Measurements from ENCODE around the gene FOXE1.

FOXE1 gene

DNA sequence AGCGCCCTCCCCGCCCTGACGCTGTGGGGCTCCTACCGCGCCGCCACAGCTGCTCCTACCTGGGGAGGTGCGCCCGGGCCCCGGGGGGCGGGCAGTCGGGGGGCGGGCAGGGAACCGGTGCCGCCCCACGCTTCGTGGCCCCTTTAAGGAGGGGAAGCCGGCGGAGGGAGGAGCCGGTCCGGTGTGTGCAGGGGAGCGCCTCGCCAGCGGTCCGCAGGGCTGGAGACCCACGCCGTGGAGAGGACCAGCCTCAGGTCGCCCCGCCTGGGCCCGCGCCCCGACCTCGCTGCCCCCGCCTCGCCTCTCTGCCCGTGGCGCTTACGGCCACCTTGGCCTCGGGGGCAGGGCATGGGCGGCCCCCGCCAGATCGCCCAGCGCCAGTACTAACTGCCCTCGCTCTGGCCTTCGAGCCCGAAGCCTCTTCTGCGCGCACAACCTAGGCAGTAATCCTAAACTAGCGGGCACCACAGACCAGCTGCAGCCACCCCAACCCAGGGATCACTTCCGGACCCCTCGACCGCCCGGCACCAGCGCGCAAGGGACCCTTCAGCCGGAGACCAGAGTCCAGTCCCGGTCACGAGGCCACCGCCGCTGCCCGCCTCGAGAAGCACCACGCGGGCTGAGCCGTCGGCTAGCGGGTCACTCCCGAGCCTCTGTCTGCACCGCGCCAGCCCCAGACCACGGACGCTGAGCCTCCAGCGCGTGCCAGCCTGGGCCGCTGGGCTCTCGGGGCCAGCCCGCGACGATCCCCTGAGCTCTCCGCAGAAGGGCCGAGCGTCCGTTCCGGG lies at the start of gene FOXE1:
FOXE1 (plus strand) TSS at position 171 of the 788 bp plus-strand sequence. CDS start 689 bp downstream, outside the sequence.
- DNase-seq = no peak

DNA sequence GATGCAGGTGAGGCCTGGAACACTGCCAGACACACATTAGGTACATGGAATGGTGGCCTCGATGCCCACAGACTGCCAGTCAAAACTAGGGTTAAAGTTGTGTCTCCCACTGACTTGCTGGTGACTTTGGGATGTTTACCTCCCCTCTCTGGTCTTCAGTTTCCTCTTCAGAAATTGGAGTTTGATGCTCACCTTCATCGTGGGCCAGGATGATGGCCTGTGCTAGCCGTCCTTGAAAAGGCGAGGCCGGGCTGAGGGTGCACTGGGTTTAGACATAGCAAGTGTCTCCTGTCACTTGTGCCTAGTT lies 49.0 kb upstream of the FOXE1 start:
- no peak for DNase-seq

DNA sequence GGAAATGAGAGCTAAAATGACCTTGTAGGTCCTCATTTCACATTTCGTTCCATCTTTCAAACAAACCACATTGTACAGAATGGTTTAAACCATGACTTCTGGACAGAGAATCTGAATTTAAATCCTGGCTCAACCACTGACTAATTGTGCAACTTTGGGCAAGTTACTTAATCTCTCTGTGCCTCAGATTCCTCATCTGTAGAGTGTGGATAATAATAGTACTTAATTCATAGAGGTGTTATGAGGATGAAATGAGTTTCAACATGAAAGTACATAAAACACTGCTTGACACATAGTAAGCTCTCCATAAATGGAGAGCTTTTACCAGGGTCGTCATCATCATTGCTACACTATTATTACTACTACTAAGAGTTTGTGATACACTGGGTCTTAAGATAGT lies 46.3 kb upstream of the FOXE1 start:
- DNase-seq = no peak

DNA sequence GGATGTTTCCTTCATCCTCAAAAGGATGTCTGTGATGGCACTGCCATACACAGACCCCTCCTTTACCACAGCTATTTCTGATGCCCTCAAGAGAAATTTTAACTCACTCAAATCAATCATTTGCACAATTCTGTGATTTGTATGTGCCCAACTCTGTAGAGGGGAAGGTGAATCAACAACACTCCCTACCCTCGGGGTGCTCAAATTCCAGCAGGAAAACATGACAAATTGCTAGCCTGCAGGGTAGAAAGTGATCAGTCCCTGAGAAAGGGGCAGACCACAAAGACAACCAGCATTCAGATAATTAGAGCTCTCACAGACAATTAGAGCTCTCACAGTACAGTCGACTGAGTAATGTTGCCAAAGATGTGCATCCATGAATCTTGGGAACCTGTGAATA lies 45.3 kb upstream of the FOXE1 start:
- no peak for DNase-seq

DNA sequence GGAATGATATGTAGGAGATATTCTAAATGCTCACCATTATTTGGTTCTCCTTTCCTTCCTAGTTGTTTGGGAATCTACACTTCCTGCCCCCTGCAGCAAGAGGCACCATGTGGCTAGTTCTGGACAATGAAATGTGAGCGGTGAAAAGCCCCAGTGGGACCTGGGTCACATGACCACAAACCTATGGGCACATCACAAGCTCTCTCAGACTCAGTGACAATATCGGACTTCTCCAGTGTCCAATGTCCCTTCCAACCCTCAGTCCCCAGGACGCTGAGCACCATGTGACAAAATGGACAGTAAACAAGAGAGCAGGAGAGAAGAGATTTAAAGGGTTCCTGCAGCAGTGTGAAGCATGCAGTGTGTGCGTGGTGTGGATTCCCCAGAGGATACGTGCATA lies 44.6 kb upstream of the FOXE1 start:
- DNase-seq = no peak

DNA sequence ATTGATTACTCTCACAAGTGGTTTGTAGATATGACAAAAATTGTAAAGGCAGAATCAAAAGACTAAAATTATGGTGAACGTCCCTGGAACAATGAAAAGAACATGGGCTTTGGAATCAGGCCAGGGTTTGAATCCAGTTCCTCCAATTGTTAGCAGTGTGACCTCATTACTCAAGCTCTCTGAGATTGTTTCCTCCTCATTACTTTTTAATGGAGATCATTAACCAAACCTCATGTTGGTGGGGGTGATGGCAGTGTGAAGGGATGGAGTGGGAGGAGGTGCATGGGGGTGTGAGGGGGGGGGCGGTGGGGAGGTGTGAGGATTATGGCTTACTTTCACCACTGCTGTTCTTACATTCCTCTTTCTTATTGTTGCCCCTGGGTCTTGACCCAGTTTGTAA lies 44.1 kb upstream of the FOXE1 start:
- no peak for DNase-seq

DNA sequence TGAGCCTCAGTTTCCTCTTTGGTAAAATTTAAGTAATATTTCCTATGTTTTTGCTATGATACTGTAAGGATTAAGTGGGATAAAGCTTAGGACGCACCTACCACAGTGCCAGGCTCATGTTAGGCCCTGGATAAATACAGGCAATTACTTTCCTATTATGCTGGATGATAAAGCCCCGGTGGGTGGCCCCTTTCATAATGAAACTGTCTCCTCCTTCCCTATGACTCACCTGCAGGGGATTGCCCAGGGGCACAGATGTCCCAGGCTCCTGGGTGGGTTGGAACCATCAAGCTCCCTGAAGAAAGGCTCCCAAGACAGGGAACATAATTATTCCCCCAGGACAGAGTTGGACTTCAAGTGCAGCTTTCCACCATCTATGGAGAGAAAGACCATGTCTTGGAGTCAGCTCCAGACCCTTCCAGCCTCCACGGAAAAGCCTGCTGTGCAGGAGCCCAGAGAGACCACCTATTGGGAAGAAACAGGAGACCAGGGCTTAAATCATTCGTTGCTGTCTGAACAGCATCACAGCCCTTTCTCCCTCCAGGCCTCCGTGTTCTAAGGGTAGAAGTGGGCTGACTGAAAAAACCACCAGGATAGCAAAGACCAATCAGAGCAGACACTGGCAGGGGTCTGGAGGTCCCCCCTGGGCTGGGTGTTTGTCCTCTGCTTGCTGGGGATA lies 43.2 kb upstream of the FOXE1 start:
- DNase-seq = no peak

DNA sequence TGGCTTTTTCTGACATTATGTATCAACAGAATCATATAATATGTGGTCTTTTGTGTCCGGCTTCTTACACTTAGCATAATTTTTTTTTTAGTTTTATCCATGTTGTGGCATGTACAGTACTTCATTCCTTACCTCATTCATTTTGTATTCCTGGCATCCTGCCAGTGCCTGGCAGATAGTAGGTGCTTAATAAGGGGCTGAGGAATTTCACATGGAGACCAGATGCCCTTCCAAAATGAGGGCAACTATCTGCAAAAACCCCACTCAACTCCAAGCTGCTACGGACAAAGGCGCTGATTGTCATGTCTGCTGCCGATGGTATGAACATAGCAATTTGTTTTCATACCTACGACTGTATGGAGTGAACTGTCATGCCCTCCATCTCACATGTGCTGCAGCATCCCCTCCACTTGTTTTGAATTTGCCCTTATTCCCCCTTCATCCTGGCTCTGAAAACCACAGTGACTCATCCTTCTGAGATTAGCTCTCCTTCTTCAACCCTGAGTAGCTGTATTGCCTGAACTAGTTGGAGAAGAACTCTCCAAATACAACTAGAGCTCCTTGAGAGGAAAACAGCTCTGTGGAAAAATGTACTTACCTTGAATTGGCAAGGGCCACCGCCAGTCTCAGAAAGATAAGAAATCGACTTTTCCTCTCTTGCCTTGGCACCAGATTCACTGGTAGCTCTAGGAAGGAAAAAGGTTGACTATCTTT lies 41.3 kb upstream of the FOXE1 start:
- DNase-seq = no peak

DNA sequence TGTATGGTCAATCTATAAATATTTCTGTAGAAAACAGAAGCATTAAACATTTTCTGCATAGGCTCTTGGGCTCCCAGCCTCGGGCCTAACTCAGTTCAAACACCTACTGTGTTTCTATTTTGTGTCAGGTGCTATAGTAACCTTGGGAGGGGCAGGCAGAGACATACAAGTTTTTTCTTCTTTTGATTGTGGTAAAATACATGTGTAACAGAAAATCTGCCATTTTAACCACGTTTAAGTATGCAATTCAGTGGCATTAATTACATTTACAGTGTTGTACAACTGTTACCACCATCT lies 40.8 kb upstream of the FOXE1 start:
- no peak for DNase-seq

DNA sequence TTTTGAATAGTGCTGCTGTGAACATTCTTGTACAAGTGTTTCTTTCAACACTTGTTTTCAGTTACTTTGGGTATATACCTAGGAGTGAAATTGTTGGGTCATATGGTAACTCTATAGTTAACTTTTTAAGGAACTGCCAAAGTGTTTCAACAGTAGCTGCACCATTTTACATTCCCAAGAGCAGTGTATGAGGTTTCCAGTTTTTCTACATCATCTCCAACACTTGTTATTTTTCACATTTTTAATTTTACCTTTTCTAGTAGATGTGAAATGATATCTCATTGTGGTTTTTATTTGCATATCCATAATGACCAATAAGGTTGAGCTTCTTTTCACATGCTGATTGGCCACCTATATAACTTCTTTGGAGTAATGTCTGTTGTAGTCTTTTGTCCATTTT lies 40.0 kb upstream of the FOXE1 start:
- DNase-seq = no peak

DNA sequence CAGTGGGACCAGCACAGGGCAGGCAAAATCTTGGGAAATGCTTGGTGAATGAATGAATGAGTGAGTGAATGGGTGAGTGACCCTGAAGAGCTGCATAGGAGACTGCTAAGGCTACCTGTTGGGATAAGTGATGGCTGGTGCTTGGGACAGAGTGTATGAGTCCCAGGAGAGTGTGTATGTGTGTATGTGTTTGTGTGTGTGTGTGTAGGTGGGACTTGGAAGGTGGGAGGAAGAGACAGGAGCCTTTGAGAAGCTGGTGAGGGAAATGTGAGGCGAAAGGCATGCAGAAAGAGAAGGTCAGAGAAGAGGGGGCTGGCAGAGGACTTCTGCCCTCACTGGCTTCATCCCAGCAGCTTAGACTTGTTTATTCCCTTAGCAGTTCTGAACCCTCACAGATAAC lies 33.3 kb upstream of the FOXE1 start:
- DNase-seq = no peak

DNA sequence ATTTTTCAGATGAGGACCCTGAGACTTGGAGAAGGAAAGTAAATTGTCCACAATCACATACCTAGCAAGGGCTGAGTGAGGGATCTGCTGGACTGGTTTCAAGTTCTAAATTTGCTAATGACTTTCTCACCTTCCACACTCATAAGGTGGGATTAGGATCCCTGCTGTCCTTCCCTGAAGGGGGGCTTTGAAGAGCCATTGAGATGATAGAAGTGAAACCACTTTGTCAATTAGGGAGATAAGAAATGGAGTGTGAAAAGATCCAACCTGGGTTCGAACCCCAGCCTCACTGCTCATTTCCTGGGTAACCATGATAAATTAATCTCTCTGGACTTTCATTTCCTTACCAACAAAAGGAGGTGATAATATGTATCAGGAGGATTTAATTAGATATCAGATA lies 32.7 kb upstream of the FOXE1 start:
- no peak for DNase-seq

DNA sequence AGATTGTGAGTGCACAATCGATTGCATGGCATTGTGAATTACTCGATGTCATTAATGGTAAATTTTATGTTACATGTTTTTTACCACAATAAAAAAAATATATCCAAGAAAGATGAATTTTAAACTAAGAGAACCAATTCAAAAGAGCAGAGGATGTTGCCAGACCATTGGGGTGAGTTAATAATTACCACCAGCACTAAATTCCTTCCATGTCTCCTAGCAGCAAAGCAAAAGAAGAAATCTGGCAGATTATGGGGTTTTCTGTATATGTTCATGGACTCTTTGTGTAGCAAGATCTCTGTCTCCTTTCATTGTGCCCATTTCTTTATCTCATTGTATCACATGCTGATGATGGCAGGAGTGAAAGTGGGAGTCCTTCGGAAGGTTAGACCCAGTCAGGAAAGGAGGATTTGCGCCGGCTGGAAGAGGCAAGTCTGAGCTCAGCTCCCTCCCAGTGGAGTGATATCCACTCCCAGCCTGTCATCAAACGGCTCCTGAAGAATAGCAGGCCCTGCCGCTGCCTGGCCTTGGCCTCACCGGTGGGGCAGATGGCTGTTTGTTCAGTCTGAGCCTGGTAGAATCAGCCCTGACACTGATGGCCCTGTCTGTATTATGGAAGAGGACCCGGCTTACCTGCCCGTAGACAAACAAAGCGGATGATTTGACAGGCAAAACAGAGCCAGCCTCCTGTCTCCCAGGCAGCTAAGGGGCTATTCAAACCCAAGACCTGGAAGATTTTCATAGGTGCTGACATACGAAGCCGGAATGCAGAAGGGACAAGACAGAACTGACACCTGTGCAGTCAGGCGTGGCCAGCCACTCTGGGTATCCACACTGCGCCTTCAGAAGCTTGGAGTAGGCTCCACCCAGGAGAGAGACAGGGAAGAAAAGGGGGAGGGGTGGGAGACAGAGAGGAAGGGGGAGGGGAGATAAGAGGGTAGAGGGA lies 21.9 kb upstream of the FOXE1 start:
- no peak for DNase-seq

DNA sequence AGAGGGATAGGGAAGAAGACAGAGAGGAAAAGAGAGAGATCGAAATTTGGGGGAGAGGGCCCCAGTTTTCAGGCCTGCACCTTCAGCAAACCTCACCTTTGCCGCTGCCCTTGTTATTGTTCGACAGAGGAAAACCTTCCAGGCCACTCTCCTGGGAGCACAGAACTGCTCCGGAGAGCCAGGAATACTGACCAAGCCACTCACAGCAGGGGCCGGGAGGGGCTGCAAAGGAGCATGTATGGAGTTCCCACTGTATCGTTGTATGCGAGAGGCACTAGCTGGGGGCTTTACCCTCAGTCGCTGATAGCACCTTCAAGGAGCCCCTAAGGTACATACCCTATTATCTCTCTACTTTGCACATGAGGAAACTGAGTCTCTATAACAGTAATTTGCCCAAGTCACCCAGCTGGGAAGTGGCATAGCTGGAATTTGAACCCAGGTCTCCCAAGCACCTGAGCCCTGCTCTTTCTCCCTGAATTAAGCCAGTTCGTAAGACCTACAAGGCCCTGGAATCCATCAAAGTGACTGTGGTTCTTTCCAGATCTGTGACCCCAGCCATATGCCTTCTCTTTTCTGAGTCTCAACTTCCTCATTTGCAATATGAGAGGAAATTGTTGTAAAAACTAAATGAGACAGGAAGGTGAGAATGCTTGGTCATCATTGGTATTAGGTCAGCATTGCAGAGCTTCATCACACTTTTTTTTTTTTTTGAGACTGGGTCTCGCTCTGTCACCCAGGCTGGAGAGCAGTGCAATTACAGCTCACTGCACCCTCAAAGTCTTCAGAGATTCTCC lies 21.0 kb upstream of the FOXE1 start:
- no peak for DNase-seq

DNA sequence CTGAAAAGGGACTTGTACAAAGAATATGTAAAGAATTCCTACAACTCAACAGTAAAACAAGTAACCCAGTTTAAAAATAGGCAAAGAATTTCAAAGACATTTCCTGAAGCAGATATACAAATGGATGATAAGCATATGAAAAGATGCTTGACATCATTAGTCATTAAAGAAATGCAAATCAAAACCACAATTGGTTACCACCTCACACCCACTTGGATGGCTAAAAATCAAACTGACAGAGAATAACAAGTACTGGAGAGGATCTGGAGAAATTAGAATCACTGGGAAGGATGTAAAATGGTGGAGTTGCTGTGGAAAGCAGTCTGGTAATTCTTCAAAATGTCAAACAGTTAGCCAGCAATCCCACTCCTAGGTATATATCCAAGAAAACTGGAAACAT lies 12.5 kb upstream of the FOXE1 start:
- no peak for DNase-seq

DNA sequence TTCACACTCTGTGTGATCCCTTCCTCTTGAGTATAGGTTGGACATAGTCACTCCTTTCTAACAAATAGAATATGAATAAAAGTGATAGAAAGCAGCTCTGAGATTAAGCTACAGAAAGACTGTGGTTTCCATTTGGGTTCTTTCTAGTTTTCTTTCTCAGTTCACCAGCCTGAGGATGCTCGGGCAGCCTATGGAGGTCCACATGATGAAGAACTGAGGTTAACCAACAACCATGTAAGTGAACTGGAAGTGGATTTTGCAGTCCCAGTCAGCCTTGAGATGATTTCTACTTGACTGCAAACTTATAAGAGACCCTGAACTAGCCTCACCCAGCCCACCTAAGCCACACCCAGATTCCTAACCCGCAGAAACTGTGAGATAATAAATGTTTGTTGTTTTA lies 10.1 kb upstream of the FOXE1 start:
- DNase-seq = no peak

DNA sequence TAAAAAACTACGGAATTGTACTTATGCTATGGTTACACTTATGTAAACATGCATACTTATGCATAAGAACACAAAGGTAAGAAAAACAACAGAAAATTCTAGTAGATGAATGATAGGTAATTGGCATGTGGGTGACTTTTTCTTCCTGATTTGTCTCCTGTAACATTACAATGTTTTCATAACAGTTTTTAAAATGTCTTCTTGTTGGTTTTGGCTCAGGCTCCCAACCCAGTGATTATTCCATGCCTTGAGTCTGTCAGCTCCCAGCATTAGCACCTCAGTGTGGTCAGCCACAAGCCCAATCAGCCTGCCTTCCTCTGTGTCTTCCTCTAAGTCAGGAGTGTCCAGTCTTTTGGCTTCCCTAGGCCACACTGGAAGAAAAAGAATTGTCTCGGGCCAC lies 7.9 kb upstream of the FOXE1 start:
- no peak for DNase-seq

DNA sequence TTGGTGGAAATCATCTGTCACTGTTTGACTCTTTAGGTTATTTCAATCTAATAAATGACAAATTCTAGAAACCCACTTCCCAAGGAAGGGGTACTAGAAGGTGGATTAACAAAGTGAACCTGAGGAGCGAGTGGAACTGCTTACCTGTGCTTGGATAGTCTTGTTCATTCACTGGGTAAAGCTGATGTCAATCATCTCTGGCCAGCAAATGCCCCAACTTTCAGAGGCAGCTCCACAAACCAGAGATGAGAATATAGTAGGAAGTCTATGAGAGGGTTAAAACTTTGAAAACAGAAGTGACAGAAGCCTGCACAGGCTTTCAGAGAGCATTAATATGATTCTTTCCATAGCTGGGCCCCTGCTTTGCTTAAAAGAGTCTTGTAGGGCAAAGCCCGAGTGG lies 7.3 kb upstream of the FOXE1 start:
- no peak for DNase-seq

DNA sequence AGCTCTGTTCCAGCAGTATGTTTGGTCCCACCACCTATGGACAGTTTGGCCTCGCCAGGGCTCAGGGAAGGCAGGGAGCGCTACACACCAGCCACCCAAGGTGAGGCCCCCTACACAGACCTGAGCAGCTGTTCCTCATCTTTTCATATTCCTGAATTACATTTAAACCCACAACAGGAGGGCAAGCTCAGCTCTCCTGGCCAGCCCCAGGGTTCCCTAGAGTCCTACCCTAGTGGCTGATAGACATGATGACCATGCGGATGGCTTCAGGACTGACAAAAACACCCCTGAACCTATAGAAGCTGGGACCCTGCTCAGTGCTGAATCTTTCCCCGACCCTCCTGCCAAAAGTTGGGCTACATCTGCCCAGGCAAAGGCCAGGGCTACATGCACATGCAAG lies 6.7 kb upstream of the FOXE1 start:
- DNase-seq = no peak

DNA sequence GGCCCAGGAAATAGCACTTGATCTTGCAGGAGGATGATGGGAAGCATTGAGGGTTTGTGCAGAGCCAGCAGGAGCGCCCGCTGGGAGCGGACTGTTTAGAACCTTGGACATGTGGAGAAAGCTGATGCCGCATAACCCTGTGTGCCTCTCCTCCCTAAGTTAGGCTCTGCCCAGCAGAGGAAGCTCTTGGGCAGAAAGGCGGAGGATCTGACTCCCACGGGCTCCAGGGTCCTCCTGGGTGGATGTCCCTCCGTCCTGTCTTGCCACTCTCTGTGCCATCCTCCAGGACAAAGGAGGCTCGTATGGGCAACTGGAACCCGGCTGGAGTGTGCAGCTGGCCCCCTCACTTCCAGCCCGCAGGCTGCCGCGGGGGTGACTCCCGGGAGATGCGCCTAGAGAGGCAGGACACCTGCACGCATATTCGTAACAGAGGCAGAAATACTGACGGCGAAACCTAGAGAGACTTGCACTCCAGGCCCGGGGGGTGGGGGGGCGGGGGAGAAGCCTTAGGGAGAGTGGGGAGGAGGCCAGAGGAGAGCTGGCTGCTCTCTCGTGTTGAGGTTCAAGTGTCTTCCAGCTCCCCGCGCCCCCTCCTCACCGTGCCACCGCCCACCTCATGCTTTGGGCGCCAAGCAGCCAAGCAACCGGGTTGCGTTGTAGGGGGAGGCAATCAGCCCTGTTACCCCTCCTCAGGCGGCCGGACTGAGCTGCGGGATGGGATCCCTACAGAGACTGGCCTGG lies 5.4 kb upstream of the FOXE1 start:
- no peak for DNase-seq

DNA sequence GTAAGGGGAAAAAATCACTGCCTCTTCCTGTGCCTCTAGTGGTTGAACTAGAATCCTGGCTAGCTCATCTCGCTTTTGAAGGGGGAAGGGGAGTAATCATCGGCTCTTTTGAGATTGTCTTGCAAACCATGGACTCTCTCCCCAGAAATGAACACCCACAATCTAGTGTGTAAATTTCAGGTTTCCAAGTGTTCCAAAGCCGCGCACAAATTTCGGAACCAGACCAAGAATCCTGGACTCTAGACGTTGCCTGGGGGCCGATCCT lies 4.9 kb upstream of the FOXE1 start:
- no peak for DNase-seq
